Trophoblast cell (in vitro differentiated cells and primary cell): ENCODE measurements around the gene LGALS14. TPM values are rescaled to one million over a fixed set of nuclear protein-coding genes. Genes with fewer than 3 reads are reported as not detected.

Experiments
- DNase-seq, 2 donors: peaks; one replicate each; pipeline ENCODE4 v3.0.0-alpha.2; 2016
- H2AFZ ChIP-seq: 2 replicates; pipeline ENCODE4 v1.6.1; 2013; ENCODE audit warnings: low read length, moderate library complexity, mild to moderate bottlenecking; ENCODE audit not compliant: insufficient read depth, poor library complexity
- H2AK5ac ChIP-seq: 2 replicates; pipeline ENCODE4 v1.6.1; 2013; ENCODE audit warnings: mild to moderate bottlenecking, low read length
- H2BK120ac ChIP-seq: 2 replicates; pipeline ENCODE4 v1.6.1; 2013; ENCODE audit warnings: low read length, mild to moderate bottlenecking, moderate library complexity; ENCODE audit not compliant: insufficient read depth, poor library complexity
- H2BK12ac ChIP-seq: 2 replicates; pipeline ENCODE4 v1.6.1; 2013; ENCODE audit warnings: mild to moderate bottlenecking, low read length, moderate library complexity
- H2BK5ac ChIP-seq: 2 replicates; pipeline ENCODE4 v1.6.1; 2013; ENCODE audit warnings: low read length, low read depth, moderate library complexity, mild to moderate bottlenecking; ENCODE audit not compliant: poor library complexity
- H3K14ac ChIP-seq: 2 replicates; pipeline ENCODE4 v1.6.1; 2013; ENCODE audit warnings: mild to moderate bottlenecking, low read length
- H3K18ac ChIP-seq: 2 replicates; pipeline ENCODE4 v1.6.1; 2013; ENCODE audit warnings: mild to moderate bottlenecking, low read length
- H3K23ac ChIP-seq: 2 replicates; pipeline ENCODE4 v1.6.1; 2013; ENCODE audit warnings: low read length
- H3K27ac ChIP-seq: 2 replicates; pipeline ENCODE4 v1.5.1; 2013; ENCODE audit warnings: low read depth, mild to moderate bottlenecking, inconsistent platforms, low read length, moderate library complexity
- H3K27me3 ChIP-seq: 2 replicates; pipeline ENCODE4 v1.6.1; 2013; ENCODE audit warnings: inconsistent platforms, mild to moderate bottlenecking, low read length, moderate library complexity; ENCODE audit not compliant: insufficient read depth
- H3K36me3 ChIP-seq, 2 experiments: 1 replicate in 1 of 2; 2 replicates in 1 of 2; pipeline ENCODE4 v1.6.1; 2013; ENCODE audit warnings: low read length in 2 of 2, mild to moderate bottlenecking in 2 of 2, moderate library complexity in 1 of 2; ENCODE audit not compliant: insufficient read depth in 2 of 2, control insufficient read depth in 1 of 2
- H3K4ac ChIP-seq: 2 replicates; pipeline ENCODE4 v1.6.1; 2013; ENCODE audit warnings: low read depth, mild to moderate bottlenecking, low read length, moderate library complexity
- H3K4me1 ChIP-seq, 2 experiments: 1 replicate in 1 of 2; 2 replicates in 1 of 2; pipeline ENCODE4 v1.6.1; 2013; ENCODE audit warnings: low read length in 2 of 2, mild to moderate bottlenecking in 2 of 2, moderate library complexity in 1 of 2; ENCODE audit not compliant: insufficient read depth in 2 of 2, control insufficient read depth in 1 of 2
- H3K4me2 ChIP-seq: 2 replicates; pipeline ENCODE4 v1.6.1; 2013; ENCODE audit warnings: inconsistent platforms, mild to moderate bottlenecking, low read length, moderate library complexity
- H3K4me3 ChIP-seq: 2 replicates; pipeline ENCODE4 v1.5.1; 2013; ENCODE audit warnings: mild to moderate bottlenecking, low read depth, low read length, inconsistent platforms
- H3K79me1 ChIP-seq: one replicate; pipeline ENCODE4 v1.6.1; 2013; ENCODE audit warnings: low read length
- H3K79me2 ChIP-seq: 2 replicates; pipeline ENCODE4 v1.6.1; 2013; ENCODE audit warnings: low read length, mild to moderate bottlenecking; ENCODE audit not compliant: control insufficient read depth, insufficient read depth, poor library complexity
- H3K9ac ChIP-seq: 2 replicates; pipeline ENCODE4 v1.6.1; 2013; ENCODE audit warnings: mild to moderate bottlenecking, low read length
- H3K9me3 ChIP-seq: 2 replicates; pipeline ENCODE4 v1.6.1; 2013; ENCODE audit warnings: low read depth, mild to moderate bottlenecking, control low read depth, inconsistent platforms, low read length; ENCODE audit not compliant: insufficient read depth
- H4K12ac ChIP-seq: 2 replicates; pipeline ENCODE4 v1.6.1; 2013; ENCODE audit warnings: low read depth, mild to moderate bottlenecking, low read length, moderate library complexity
- H4K8ac ChIP-seq: 2 replicates; pipeline ENCODE4 v1.6.1; 2013; ENCODE audit warnings: low read depth, mild to moderate bottlenecking, low read length, moderate library complexity
- H4K91ac ChIP-seq: one replicate; pipeline ENCODE4 v1.6.1; 2013; ENCODE audit warnings: low read depth, mild to moderate bottlenecking, low read length, moderate library complexity
- WGBS: extraction: QIAGEN DNeasy Blood & Tissue Kit; methylation state at CpG from one replicate; pipeline ENCODE4 v1.1.7; 2013; ENCODE audit warnings: missing lambda C conversion rate; ENCODE audit not compliant: insufficient read length, insufficient coverage; ENCODE audit errors: extremely low coverage; 5-methylcytosine and 5-hydroxymethylcytosine counted together
- polyA plus RNA-seq: library from polyadenylated mRNA; stranded (reverse); fragments of 200-250 nt; gene quantifications from 2 replicates; pipeline ENCODE4 v1.2.3, GENCODE V29; 2013

LGALS14 gene, protein sequence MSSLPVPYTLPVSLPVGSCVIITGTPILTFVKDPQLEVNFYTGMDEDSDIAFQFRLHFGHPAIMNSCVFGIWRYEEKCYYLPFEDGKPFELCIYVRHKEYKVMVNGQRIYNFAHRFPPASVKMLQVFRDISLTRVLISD
- polyA plus RNA-seq, result 0.92 and 0.97 TPM in 2 replicates

GRCh38 chr19:39704181-39705044, at the start of gene LGALS14:
LGALS14 (plus strand) TSS chr19:39704481; CDS start chr19:39704529, 48 bp downstream.
- Histone ChIP-seq H3K4me3 (no peak within 1 kb of the TSS), H2AFZ (no peak within 1 kb of the TSS), H3K4me2 (no peak within 1 kb of the TSS), H4K8ac (no peak within 1 kb of the TSS), H3K23ac (peak within 1 kb of the TSS; percentile 28), H3K18ac (no peak within 1 kb of the TSS), H3K36me3 (no peaks in the 10 kb centered on the region), H4K12ac (no peak within 1 kb of the TSS), H3K27ac (no peak within 1 kb of the TSS), H3K9me3 (no peaks in the 10 kb centered on the region), H3K79me1 (no peaks in the 10 kb centered on the region), H3K4ac (no peak within 1 kb of the TSS), H3K14ac (no peak within 1 kb of the TSS), H4K91ac (no peak within 1 kb of the TSS), H2AK5ac (no peak within 1 kb of the TSS), H3K79me2 (no peaks in the 10 kb centered on the region), H2BK5ac (no peak within 1 kb of the TSS), H2BK120ac (no peak within 1 kb of the TSS), H2BK12ac (no peak within 1 kb of the TSS), H3K4me1 (peaks cover 0 to 8% of the 10 kb centered on the region in 2 experiments), H3K9ac (peak within 1 kb of the TSS; percentile 50), H3K27me3 (no peaks in the 10 kb centered on the region)
- peak in 1 of 2 donors; percentile 21 for DNase-seq
- WGBS, result no CpG with 5 or more reads among the region's 6 CpGs

GRCh38 chr19:39655613-39656012, 48.7 kb upstream of the LGALS14 start, which contains the start of gene LGALS16:
LGALS16 (plus strand) TSS chr19:39655913; CDS start chr19:39655962, 49 bp downstream.
- H3K4ac ChIP-seq, result no peak within 1 kb of the TSS
- H3K14ac ChIP-seq, result no peak within 1 kb of the TSS
- H4K8ac ChIP-seq, result no peak within 1 kb of the TSS
- H3K79me2 ChIP-seq, result no peaks in the 10 kb centered on the region
- H3K4me1 ChIP-seq, result no peaks in the 10 kb centered on the region
- no peaks in the 10 kb centered on the region for H3K79me1 ChIP-seq
- H2BK12ac ChIP-seq, result no peak within 1 kb of the TSS
- WGBS, result no CpG with 5 or more reads among the region's 3 CpGs
- H4K12ac ChIP-seq, result no peak within 1 kb of the TSS
- H3K27ac ChIP-seq, result no peak within 1 kb of the TSS
- no peak within 1 kb of the TSS for H3K18ac ChIP-seq
- no peak within 1 kb of the TSS for H3K4me2 ChIP-seq
- no peaks in the 10 kb centered on the region for H3K36me3 ChIP-seq
- H3K4me3 ChIP-seq, result no peak within 1 kb of the TSS
- DNase-seq, result no peak
- no peaks in the 10 kb centered on the region for H3K27me3 ChIP-seq
- H2BK120ac ChIP-seq, result no peak within 1 kb of the TSS
- no peak within 1 kb of the TSS for H2BK5ac ChIP-seq
- no peak within 1 kb of the TSS for H2AK5ac ChIP-seq
- H2AFZ ChIP-seq, result no peak within 1 kb of the TSS
- peak within 1 kb of the TSS; percentile 25 for H3K23ac ChIP-seq
- H3K9ac ChIP-seq, result no peak within 1 kb of the TSS
- H3K9me3 ChIP-seq, result peaks cover 4% of the 10 kb centered on the region
- no peak within 1 kb of the TSS for H4K91ac ChIP-seq

DNA sequence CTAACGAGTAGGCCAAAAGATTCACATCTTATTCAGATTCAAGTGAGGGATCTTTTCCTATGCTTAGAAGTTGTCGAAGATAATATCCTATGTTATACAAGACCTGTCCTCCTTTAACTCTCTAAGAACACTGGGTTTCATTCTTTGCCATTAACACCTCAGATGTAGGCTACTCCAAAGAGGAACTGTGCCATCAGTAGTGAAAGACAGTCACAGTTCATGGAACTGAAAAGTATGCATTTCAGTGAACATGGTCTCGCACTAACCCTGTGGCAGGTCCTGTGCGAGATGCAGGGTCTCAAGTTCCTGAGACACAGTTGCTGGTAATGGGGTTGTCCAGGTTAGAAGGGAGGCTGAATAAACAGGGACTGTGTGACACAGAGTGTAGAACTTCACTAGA, 44.5 kb upstream of the LGALS14 start:
- H3K14ac ChIP-seq, result no peak overlapping the region
- no peak overlapping the region for H3K4me3 ChIP-seq
- no peaks in the 10 kb centered on the region for H3K79me2 ChIP-seq
- no peak overlapping the region for H2AK5ac ChIP-seq
- H2BK120ac ChIP-seq, result no peak overlapping the region
- no peaks in the 10 kb centered on the region for H3K27me3 ChIP-seq
- H4K8ac ChIP-seq, result no peak overlapping the region
- H3K79me1 ChIP-seq, result no peaks in the 10 kb centered on the region
- no peak overlapping the region for H4K12ac ChIP-seq
- peaks cover 4% of the 10 kb centered on the region for H3K9me3 ChIP-seq
- no peak overlapping the region for H2BK5ac ChIP-seq
- no peak for DNase-seq
- no peak overlapping the region for H3K18ac ChIP-seq
- H3K4me2 ChIP-seq, result no peak overlapping the region
- no peaks in the 10 kb centered on the region for H3K4me1 ChIP-seq
- H3K4ac ChIP-seq, result no peak overlapping the region
- no peaks in the 10 kb centered on the region for H3K36me3 ChIP-seq
- H2BK12ac ChIP-seq, result no peak overlapping the region
- no CpG with 5 or more reads among the region's 4 CpGs for WGBS
- no peak overlapping the region for H3K27ac ChIP-seq
- no peak overlapping the region for H3K23ac ChIP-seq
- no peak overlapping the region for H4K91ac ChIP-seq
- H2AFZ ChIP-seq, result no peak overlapping the region
- H3K9ac ChIP-seq, result no peak overlapping the region

GRCh38 chr19:39660661-39661060, 43.6 kb upstream of the LGALS14 start:
- Histone ChIP-seq H3K4me3 (no peak overlapping the region), H2BK5ac (no peak overlapping the region), H2AK5ac (no peak overlapping the region), H4K91ac (no peak overlapping the region), H3K27me3 (no peaks in the 10 kb centered on the region), H2BK120ac (no peak overlapping the region), H3K36me3 (no peaks in the 10 kb centered on the region), H2AFZ (no peak overlapping the region), H2BK12ac (no peak overlapping the region), H3K18ac (no peak overlapping the region), H3K4me1 (no peaks in the 10 kb centered on the region), H3K9ac (no peak overlapping the region), H4K8ac (no peak overlapping the region), H3K4me2 (no peak overlapping the region), H4K12ac (no peak overlapping the region), H3K14ac (no peak overlapping the region), H3K4ac (no peak overlapping the region), H3K79me2 (no peaks in the 10 kb centered on the region), H3K9me3 (peaks cover 4% of the 10 kb centered on the region), H3K23ac (no peak overlapping the region), H3K27ac (no peak overlapping the region), H3K79me1 (no peaks in the 10 kb centered on the region)
- no CpG with 5 or more reads among the region's 4 CpGs for WGBS
- peak; percentile 57 to 89 for DNase-seq
